ENCODE measurements around the gene DNAJB9.

The DNAJB9 gene

DNA sequence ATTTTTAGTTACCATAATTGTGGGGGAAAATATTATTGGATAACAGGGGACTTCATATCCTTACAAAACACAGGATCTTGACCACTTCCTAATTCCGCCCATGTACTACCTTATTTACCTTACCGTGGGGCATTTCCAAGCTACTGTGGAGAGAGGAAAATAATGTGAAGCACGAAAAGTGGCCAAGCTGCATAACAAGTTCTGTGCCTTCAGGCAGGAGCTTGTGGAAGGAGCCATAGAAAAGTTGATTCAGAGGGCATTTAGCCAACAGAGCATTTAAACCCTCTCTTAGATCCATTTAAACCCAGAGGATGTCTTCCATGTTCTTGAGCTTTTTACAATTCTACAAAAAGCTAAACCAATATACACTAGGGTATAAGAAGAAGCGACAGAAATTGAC lies 41.6 kb downstream of the DNAJB9 start:
- no peak for DNase-seq

DNA sequence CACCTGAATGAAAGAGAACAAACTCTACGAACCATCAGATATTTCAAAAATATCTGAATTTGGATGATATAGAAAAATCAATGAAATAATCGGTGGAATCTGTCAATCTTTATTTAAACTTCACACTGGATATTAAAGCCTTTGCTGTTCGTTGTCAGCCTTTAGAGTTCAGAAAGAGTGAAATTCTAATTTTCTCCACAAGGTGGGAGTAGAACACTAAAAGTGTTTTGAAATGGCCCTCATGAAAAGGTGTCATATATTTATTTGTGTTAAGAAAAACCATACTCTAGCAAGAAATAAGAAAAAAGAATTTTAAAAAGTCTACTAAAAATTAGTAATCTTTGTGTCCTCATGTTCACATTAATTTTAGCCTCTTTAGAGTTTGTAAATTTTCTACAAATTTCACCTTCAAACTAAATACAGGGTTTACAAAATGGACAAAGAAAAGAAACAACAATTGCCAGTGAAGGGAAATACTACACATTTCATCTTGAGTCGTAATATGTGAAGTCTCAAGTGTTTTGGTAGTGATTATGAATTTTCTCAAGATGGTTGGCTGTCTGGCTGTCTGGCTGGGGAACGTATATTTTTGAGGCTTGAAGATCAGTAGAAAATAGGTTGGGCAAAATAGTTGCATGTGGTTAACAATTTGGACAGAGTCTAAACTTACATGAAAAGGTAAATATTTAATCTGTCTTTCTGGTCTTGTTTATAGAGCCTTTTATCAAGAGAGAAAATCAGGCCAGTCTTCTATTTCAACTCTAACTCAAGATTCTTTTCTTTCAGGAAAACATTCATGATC lies 43.7 kb downstream of the DNAJB9 start:
- DNase-seq = no peak

DNA sequence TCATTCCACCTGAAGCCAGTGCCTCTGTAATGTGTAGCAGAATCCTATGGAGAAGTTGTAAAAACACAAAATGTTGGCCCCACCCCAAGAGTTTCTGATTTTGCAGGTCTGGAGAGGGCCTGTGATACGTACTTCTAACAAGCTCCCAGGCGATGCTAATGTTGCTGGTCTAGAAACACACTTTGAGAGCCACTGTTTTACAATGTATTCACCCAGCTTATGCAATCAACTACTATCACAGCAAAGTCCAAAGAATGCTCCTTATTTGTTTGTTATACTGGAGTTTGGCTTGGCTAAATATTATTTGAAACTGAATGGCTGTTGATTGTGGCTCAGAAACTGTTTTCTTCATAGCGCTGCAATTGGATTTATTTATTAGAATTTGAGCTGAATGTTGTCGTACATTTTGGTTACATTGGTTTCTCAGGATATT lies 44.3 kb downstream of the DNAJB9 start:
- no peak for DNase-seq

DNA sequence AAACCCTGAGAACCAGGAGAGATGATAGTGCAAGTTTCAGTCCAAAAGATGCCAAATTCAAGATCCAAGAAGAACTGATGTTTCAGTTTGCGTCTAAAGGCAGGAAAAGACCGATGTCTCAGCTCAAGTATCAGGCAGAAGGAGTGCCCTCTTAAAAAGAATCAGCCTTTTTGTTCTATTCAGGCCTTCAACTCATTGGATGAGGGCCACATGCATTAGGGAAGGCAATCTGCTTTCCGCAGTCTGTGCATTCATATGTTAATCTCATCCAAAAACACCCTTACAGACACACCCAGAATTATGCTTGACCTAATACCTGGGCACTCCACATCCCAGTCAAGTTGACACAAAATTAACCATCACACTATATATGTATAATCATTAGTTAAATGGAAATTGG lies 45.2 kb downstream of the DNAJB9 start:
- no peak for DNase-seq

DNA sequence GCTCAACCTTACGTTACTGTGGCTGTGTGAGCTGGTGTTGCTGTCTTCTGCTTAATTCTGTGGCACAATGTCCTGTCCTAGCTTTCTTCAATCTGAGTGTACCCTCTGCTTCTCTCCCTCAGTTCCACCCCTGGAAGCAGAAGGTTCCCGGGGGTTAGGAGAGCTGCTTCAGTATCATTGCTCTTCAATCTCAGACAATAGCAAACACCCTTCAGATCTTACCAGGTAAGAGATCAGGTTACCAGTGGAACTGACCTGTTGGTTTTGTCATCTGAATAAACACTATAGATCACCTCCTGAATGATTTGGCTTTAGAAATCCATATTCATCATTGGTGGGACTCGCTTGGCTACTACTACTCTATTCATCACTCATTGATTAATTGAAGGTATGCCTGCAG lies 48.4 kb downstream of the DNAJB9 start:
- DNase-seq = no peak

DNA sequence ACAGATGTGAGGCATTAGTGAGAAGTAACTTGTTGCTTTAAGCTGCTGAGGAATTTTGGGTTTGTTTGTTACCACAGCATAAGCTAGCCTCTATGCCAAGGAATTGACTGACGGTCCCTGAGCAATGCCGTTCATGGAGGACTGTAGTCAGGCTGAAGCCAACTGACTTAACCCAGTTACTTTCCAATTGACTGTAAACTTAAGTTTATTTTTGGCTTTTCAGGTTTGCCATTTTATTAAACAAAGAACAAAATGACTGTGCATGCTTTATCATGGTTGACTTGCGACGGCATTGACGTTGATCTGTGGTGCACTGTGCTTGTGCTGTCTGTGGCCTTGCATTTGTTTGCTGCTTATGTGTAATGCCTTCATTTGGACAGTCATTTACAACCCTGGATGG lies 53.5 kb downstream of the DNAJB9 start:
- no peak for DNase-seq
